Measurements from ENCODE around the gene INSC.

INSC gene

GRCh38 chr11:15108592-15109130, 6.1 kb upstream of the INSC start:
- in situ Hi-C loops (cut with HindIII; ENCODE audit: low sequenced_read_pairs), result no loop called here

- in situ Hi-C loops (cut with HindIII; ENCODE audit: low sequenced_read_pairs), result no loop called here
Measured at GRCh38 chr11:15109602-15110001, 5.1 kb upstream of the INSC start.

GRCh38 chr11:15111215-15111614, 3.5 kb upstream of the INSC start:
- in situ Hi-C loops (cut with HindIII; ENCODE audit: low sequenced_read_pairs), result no loop called here

GRCh38 chr11:15112131-15112541, 2.6 kb upstream of the INSC start:
- in situ Hi-C loops (cut with HindIII; ENCODE audit: low sequenced_read_pairs), result no loop called here

- in situ Hi-C loops (cut with HindIII; ENCODE audit: low sequenced_read_pairs), result no loop called here
Measured at GRCh38 chr11:15113381-15113780, 1.3 kb upstream of the INSC start.

GRCh38 chr11:15115686-15116085, 963 bp downstream of the INSC start:
- in situ Hi-C loops (cut with HindIII; ENCODE audit: low sequenced_read_pairs), result no loop called here

GRCh38 chr11:15117751-15118150, 3.0 kb downstream of the INSC start:
- in situ Hi-C loops (cut with HindIII; ENCODE audit: low sequenced_read_pairs), result no loop called here

GRCh38 chr11:15118431-15118830, 3.7 kb downstream of the INSC start:
- in situ Hi-C loops (cut with HindIII; ENCODE audit: low sequenced_read_pairs), result no loop called here

- in situ Hi-C loops (cut with HindIII; ENCODE audit: low sequenced_read_pairs), result no loop called here
Measured at GRCh38 chr11:15119352-15119751, 4.6 kb downstream of the INSC start.

- in situ Hi-C loops (cut with HindIII; ENCODE audit: low sequenced_read_pairs), result no loop called here
Measured at GRCh38 chr11:15119826-15120225, 5.1 kb downstream of the INSC start.

- in situ Hi-C loops (cut with HindIII; ENCODE audit: low sequenced_read_pairs), result no loop called here
Measured at GRCh38 chr11:15123849-15124248, 9.1 kb downstream of the INSC start.

- in situ Hi-C loops (cut with HindIII; ENCODE audit: low sequenced_read_pairs), result no loop called here
Measured at GRCh38 chr11:15124528-15124927, 9.8 kb downstream of the INSC start.

- in situ Hi-C loops (cut with HindIII; ENCODE audit: low sequenced_read_pairs), result no loop called here
Measured at GRCh38 chr11:15127341-15127740, 12.6 kb downstream of the INSC start.

GRCh38 chr11:15128621-15129020, 13.9 kb downstream of the INSC start:
- in situ Hi-C loops (cut with HindIII; ENCODE audit: low sequenced_read_pairs), result no loop called here

GRCh38 chr11:15136166-15136565, 21.4 kb downstream of the INSC start:
- in situ Hi-C loops (cut with HindIII; ENCODE audit: low sequenced_read_pairs), result no loop called here

- in situ Hi-C loops (cut with HindIII; ENCODE audit: low sequenced_read_pairs), result no loop called here
Measured at GRCh38 chr11:15139096-15139770, 24.5 kb downstream of the INSC start.

- in situ Hi-C loops (cut with HindIII; ENCODE audit: low sequenced_read_pairs), result no loop called here
Measured at GRCh38 chr11:15139958-15140659, 25.4 kb downstream of the INSC start.

GRCh38 chr11:15141381-15141780, 26.7 kb downstream of the INSC start:
- in situ Hi-C loops (cut with HindIII; ENCODE audit: low sequenced_read_pairs), result no loop called here

GRCh38 chr11:15142838-15143237, 28.1 kb downstream of the INSC start:
- in situ Hi-C loops (cut with HindIII; ENCODE audit: low sequenced_read_pairs), result no loop called here

GRCh38 chr11:15143855-15144254, 29.1 kb downstream of the INSC start:
- in situ Hi-C loops (cut with HindIII; ENCODE audit: low sequenced_read_pairs), result no loop called here

GRCh38 chr11:15144347-15144746, 29.6 kb downstream of the INSC start:
- in situ Hi-C loops (cut with HindIII; ENCODE audit: low sequenced_read_pairs), result no loop called here

- in situ Hi-C loops (cut with HindIII; ENCODE audit: low sequenced_read_pairs), result no loop called here
Measured at GRCh38 chr11:15145151-15145550, 30.4 kb downstream of the INSC start.
